Epithelial cell of proximal tubule (primary cell): ENCODE data around the gene PEX16. TPM values are rescaled to one million over a fixed set of nuclear protein-coding genes. Genes with fewer than 3 reads are reported as not detected.
A peak's percentile ranks its signal among the peaks of the same experiment; 100 is the strongest.

Experiments
- DNase-seq: peaks from one replicate; pipeline ENCODE4 v3.0.0-alpha.2; 2011; ENCODE audit warnings: low read depth
- H3K4me3 ChIP-seq: 2 replicates; pipeline ENCODE4 v1.5.1; 2011; ENCODE audit warnings: low read depth, mild to moderate bottlenecking, low read length
- total RNA-seq: library from RNA; depleted of rRNA; stranded (reverse); fragments of >200 nt; gene quantifications from 2 replicates; pipeline ENCODE4 v1.2.3, GENCODE V29; 2015
- TF ChIP-seq, protein P1 (sequence below): conservative IDR thresholded peaks from 2 replicates; pipeline ENCODE4 v1.5.1; 2012; ENCODE audit warnings: low read depth, mild to moderate bottlenecking, low read length

Gene PEX16
- total RNA-seq, 1 donor from 2014 or later, result 24.3 TPM

DNA sequence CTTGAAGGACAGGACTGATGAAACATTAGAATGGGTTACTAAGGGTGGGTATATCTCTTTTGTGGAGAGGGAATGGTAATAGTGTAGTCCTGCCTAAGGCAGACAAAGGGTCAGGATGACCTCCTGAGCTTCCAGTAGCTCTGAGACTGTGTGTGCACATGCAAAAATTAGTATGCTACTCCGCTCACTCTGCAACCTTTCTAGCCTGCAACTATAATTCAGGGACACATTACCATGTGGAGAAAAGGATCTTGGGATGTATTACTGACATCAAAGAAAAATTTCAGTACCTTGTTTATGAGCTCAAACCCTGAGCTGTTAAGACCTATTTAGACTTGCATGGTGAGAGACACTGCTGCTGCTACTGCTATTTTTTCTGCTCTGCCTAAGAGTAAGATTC, 30.2 kb upstream of the PEX16 start:
- no peak for DNase-seq

DNA sequence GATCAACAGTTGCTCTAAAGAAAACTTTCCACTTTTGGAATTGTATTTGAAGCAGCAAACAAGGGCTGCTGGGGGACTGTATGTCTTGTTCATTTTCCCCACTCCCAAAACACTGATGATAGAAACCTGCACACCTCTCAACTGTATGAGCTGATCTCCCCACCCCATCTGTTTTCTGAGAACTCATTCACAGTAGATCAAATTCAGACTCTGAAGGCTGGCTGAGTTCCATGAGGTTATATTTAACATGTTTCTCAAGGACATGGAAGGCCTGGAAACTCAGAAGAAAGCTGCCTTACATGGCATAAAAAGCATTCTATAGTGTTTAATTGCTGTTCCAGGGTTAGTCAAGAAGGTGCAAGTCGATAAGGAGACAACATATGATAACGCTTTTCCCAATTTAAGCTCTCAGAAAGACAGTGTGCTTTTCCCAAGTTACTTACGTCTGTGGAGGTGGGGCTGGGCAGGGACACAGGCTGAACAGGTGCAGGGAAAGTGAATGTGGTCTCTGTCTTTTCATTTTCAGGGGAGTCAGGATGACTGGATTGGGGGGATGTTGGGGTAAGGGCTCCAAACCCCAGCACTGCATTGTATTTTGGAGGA, 27.8 kb upstream of the PEX16 start:
- TF ChIP-seq, protein P1, sequence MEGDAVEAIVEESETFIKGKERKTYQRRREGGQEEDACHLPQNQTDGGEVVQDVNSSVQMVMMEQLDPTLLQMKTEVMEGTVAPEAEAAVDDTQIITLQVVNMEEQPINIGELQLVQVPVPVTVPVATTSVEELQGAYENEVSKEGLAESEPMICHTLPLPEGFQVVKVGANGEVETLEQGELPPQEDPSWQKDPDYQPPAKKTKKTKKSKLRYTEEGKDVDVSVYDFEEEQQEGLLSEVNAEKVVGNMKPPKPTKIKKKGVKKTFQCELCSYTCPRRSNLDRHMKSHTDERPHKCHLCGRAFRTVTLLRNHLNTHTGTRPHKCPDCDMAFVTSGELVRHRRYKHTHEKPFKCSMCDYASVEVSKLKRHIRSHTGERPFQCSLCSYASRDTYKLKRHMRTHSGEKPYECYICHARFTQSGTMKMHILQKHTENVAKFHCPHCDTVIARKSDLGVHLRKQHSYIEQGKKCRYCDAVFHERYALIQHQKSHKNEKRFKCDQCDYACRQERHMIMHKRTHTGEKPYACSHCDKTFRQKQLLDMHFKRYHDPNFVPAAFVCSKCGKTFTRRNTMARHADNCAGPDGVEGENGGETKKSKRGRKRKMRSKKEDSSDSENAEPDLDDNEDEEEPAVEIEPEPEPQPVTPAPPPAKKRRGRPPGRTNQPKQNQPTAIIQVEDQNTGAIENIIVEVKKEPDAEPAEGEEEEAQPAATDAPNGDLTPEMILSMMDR, result no peak
- no peak for DNase-seq
- no peak overlapping the region for H3K4me3 ChIP-seq

More for the DNA sequence above, 30.2 kb upstream of the PEX16 start:
- no peak overlapping the region for H3K4me3 ChIP-seq
- TF ChIP-seq, protein P1, result no peak

- no peak overlapping the region for H3K4me3 ChIP-seq
- peak; percentile 72 for DNase-seq
- TF ChIP-seq, protein P1, result no peak
Measured at GRCh38 chr11:45942381-45942780, 24.7 kb upstream of the PEX16 start.

DNA sequence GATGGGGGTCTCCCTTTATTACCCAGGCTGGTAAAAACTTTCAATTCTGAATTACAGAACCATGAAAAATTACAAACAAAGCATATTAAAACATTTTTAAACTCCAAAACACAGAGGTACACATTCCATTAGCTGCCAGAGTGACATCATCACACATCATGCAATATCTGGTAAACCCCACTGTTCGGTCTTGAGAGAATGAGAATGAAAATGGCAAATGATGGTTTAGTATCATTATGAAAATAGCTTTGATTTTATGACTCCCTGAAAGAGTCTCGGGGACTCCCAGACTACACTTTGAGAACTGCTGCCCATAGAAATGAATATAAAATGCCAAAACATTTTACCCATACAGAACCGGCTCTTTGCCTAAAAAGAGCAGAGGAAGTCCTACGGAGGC, 23.6 kb upstream of the PEX16 start:
- no peak for DNase-seq
- TF ChIP-seq, protein P1, result no peak
- no peak overlapping the region for H3K4me3 ChIP-seq

DNA sequence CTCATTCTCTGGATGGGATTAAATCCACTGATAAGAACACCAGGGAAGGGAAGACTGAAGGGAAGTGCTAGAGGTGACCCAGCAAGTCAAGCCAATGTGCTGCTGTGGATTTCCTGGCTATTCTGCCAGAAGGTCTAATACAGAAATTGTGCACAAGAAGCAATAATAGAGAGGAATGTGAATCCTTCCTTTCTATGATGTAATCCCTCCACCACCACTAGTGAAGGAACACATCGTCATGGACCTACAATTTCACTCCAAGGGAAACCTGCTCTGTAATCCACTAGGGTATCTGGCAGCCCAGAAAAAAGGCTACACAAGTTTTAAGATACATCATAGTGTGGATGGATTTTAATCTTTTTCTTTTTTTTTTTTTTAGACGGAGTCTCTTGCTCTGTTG, 22.2 kb upstream of the PEX16 start:
- no peak overlapping the region for H3K4me3 ChIP-seq
- TF ChIP-seq, protein P1, result no peak
- DNase-seq, result no peak

- no peak overlapping the region for H3K4me3 ChIP-seq
- TF ChIP-seq, protein P1, result no peak
- no peak for DNase-seq
Measured at GRCh38 chr11:45937916-45938315, 20.2 kb upstream of the PEX16 start.

DNA sequence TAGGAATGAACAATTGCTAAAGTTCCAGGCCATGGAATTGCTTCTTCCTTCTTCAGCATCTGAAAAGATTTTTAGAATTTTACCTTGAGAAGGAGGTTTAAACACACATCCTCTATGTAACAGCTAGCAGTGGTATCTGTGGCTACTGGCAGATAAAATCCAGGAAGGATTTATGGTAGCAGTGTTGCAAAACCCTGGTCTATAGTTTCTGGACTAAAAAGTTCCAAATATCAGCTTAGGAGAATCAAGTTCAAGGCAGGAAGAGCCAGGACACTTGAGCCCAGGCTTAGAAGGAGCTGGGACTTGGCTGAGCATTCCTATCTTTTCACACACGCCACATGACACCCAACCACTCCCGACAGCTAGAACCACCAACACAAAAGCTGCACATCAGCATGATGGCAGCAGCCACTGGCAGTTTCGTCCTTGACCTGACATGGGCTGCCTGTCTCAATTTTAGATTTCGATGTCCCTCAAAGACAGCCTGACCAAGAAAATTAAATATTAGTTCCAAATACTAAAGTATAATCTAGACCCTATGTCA, 18.9 kb upstream of the PEX16 start:
- DNase-seq, result no peak
- no peak overlapping the region for H3K4me3 ChIP-seq
- TF ChIP-seq, protein P1, result no peak
